Tibial nerve (tissue), 4 donors: ENCODE data around the gene PRR5.

ENCODE experiments used
- CTCF ChIP-seq, 5 experiments: fragments of 200-600 bp in 3 of 5; fragments of 450-650 bp in 2 of 5; sonication (generic) in 3 of 5; IDR thresholded peaks; one replicate each; pipeline ENCODE4 v1.5.1; 2016 to 2019; ENCODE audit warnings: antibody characterized with exemption in 5 of 5, mild to moderate bottlenecking in 3 of 5, moderate library complexity in 2 of 5
- EP300 ChIP-seq, 2 donors: sonication (generic); formaldehyde crosslinking; IDR thresholded peaks; one replicate each; pipeline ENCODE4 v1.6.1; 2017; ENCODE audit warnings: antibody characterized with exemption in 2 of 2, mild to moderate bottlenecking in 1 of 2

- TF ChIP-seq CTCF (IDR thresholded peaks at IDR 0.05) (no peak), EP300 (IDR thresholded peaks at IDR 0.05) (no peak)
Observed at GRCh38 chr22:44723801-44724200, 21.8 kb downstream of the PRR5 start.
